ENCODE results near the gene OBSCN. TPM values are rescaled to one million over a fixed set of nuclear protein-coding genes. Genes with fewer than 3 reads are reported as not detected.

OBSCN gene
- total and polyA plus RNA-seq, 7 experiments from 2014 or later, result 1.3 to 132 (median 76.4) TPM

DNA sequence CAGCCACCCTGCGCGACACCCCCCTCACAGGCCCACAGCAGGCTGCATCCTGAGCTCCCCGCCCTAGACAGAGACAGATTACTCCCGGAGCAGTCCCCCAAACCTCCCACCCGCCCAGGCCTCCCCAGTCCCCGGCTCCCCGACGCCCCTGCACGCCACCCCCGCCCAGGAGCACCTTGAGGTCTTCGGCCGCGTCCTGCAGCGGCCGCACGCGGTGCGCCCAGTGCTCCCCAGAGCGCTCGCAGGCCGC, 198.1 kb downstream of the OBSCN start:
- Mint-ChIP-seq H3K27me3 (no peaks in the 10 kb centered on the region), H3K4me1 (peaks cover 46 to 77% (median 56%) of the 10 kb centered on the region in 7 donors), H3K27ac (peak overlapping the region; percentile 36 to 92 (median 80)), H3K9me3 (peaks cover 0 to 3% (median 0%) of the 10 kb centered on the region in 11 donors), H3K36me3 (peaks cover 0 to 18% (median 0%) of the 10 kb centered on the region in 5 donors), H3K4me3 (peak overlapping the region; percentile 80 to 99 (median 94))
- no peaks in the 10 kb centered on the region for H3K9me3 ChIP-seq (ENCODE audit: control insufficient read depth in 2 of 3, low read length in 3 of 3)
- H3K27me3 ChIP-seq (ENCODE audit: control insufficient read depth in 2 of 2, insufficient read depth in 2 of 2, low read length in 2 of 2), result no peaks in the 10 kb centered on the region
- ChIA-PET CTCF (no interaction called here), POLR2A (interaction anchor here (0.6 to 3.2 kb wide), 8 partner anchors 10 to 266 kb away, joined by 3 to 9 read pairs (median 3); partner anchors contain the start of gene GUK1)
- peak overlapping the region; percentile 86 for H3K27ac ChIP-seq (ENCODE audit: low read depth, low read length)
- peak overlapping the region; percentile 74 for H3K4me3 ChIP-seq (ENCODE audit: low read length)
- H3K4me1 ChIP-seq (ENCODE audit: control insufficient read depth in 2 of 2, insufficient read depth in 2 of 2, low read length in 2 of 2), result peaks cover 36 to 41% of the 10 kb centered on the region in 2 donors
- H3K36me3 ChIP-seq (ENCODE audit: control insufficient read depth in 2 of 3, insufficient read depth in 3 of 3, low read length in 3 of 3), result peaks cover 0 to 18% (median 0%) of the 10 kb centered on the region in 3 experiments
- intact Hi-C loops (cut with micrococcal nuclease), result loop anchor here (1.0 to 5.0 kb wide), 13 partner anchors 10 to 1101 kb away; partner anchors contain the start of genes RNF187 (in 2 of the 2), ARF1 (in 1 of the 2), GUK1 (in 1 of the 2) and NUP133 (in 1 of the 2)
- ATAC-seq (no peak), DNase-seq (no peak)

DNA sequence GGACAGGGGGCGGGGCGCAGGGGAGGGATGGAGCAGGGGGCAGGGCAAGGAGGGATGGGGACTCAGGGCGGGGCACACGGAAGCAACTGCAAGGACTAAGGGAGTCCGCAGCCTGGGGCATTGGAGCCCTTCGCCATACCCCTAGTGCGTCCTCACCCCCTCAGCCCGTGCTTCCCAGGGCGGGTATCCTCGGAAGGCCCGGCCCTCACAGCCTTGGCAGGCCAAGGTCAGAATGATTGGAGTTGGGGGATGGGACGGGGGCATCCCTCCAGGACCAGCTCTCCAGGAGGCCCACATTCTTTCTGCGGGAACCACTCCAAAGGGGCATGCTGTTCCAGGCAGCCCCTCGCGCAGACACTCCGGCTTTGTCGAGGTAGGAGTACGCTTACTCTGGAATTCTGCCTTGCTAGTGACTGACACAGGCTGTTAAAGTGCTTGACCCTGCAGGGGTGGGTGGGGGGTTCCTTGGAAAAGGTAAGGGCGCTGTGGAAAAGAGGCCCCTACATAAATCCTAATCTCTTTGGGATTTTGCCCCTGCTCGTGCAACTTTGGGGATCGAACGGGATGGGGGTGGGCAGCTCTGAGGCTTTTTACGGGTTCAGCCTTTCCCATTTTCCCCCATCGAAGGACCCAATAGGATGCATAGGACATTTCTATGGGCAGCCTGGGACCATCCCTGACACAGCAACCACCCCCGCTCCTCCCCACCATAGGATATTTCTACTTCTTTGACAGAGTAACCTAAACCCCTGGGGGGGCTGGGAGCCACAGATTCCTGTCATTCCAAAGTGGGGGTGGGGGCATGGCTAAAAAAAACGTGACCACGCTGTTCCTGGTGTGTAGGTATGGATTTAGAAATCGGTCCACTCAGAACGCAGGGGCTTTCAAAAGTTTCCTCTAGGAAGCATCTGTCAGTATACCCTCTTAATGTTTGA, 199.5 kb downstream of the OBSCN start:
- CTCF ChIA-PET, result interaction anchor here (0.7 kb wide), 1 partner anchor 246 kb away, joined by 4 read pairs; no protein-coding TSS in a partner anchor

DNA sequence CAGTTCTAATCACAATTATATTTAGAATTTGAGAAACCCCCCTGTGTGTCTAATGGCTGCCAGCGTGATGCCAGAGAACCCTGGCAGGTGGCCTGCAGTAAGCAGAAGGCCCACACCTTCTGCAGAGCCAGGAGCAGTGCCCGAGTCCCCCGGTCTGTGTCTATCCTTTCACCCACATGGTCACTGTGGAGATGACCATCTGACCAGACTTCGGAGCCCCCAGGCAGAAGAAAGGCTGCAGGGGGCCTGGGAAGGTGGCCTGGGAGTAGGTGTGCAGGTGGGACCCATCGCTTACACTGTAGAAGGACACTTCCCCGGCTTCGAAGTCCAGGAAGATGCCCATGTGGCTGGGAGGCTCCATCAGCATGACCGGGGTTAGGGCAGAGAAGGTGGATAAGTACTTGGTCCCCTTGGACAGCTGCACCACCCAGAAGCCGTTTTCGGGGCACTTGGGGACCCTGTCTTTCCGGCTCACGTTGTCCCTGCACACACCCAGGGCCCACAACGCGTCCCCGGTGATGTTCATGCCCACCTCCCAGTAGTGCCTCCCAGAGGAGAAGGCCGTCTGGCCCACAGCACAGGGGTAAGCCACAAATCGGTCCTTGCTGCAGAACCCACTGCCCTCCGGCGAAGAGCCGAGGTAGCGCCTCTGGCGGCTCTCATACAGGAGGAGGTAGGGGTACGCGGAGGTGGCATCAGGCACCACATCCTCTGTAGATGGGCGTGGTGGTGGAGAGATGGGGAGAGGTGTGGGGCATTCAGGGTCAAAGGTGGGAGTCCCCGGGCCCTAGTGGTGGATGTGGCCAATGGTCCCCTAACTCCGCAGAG, 200.4 kb downstream of the OBSCN start:
- Mint-ChIP-seq H3K4me1 (peaks cover 28 to 57% (median 38%) of the 10 kb centered on the region in 7 donors), H3K36me3 (peaks cover 0 to 17% (median 0%) of the 10 kb centered on the region in 5 donors), H3K4me3 (peak overlapping the region; percentile 51 to 99 (median 82)), H3K27ac (peak overlapping the region in 4 of 9 donors; percentile 8 to 64 (median 50)), H3K27me3 (no peaks in the 10 kb centered on the region), H3K9me3 (peaks cover 0 to 3% (median 0%) of the 10 kb centered on the region in 11 donors)
- Histone ChIP-seq H3K27me3 (ENCODE audit: control insufficient read depth in 2 of 2, insufficient read depth in 2 of 2, low read length in 2 of 2) (no peaks in the 10 kb centered on the region), H3K9me3 (ENCODE audit: control insufficient read depth in 2 of 3, low read length in 3 of 3) (no peaks in the 10 kb centered on the region), H3K4me3 (ENCODE audit: low read length) (no peak overlapping the region), H3K4me1 (ENCODE audit: control insufficient read depth in 2 of 2, insufficient read depth in 2 of 2, low read length in 2 of 2) (peaks cover 30 to 32% of the 10 kb centered on the region in 2 donors), H3K36me3 (ENCODE audit: control insufficient read depth in 2 of 3, insufficient read depth in 3 of 3, low read length in 3 of 3) (no peaks in the 10 kb centered on the region), H3K27ac (ENCODE audit: low read depth, low read length) (no peak overlapping the region)
- POLR2A ChIA-PET, result interaction anchor here (3.2 kb wide), 1 partner anchor 48 kb away, joined by 9 read pairs; a partner anchor contains a TSS
- intact Hi-C loops (cut with micrococcal nuclease), result loop anchor here (5.0 kb wide), 3 partner anchors 621 to 1099 kb away; partner anchors contain the start of gene NUP133 (in 1 of the 2)
- no peak for ATAC-seq
- no peak for DNase-seq
- CTCF ChIA-PET, result no interaction called here

More for the DNA sequence above, 199.5 kb downstream of the OBSCN start:
- peaks cover 34 to 65% (median 46%) of the 10 kb centered on the region in 7 donors for H3K4me1 Mint-ChIP-seq
- H3K27ac Mint-ChIP-seq, result peak overlapping the region; percentile 59 to 85 (median 72)
- POLR2A ChIA-PET, result interaction anchor here (0.6 to 3.2 kb wide), 6 partner anchors 8 to 194 kb away, joined by 3 to 9 read pairs (median 6); a partner anchor contains a TSS
- no peak for DNase-seq
- no peaks in the 10 kb centered on the region for H3K27me3 Mint-ChIP-seq
- intact Hi-C loops (cut with micrococcal nuclease), result loop anchor here (1.0 to 5.0 kb wide), 10 partner anchors 50 to 1100 kb away; partner anchors contain the start of genes RNF187 (in 2 of the 2), ARF1 (in 1 of the 2), IBA57 (in 1 of the 2) and NUP133 (in 1 of the 2)
- Histone ChIP-seq H3K27ac (ENCODE audit: low read depth, low read length) (peak overlapping the region; percentile 75), H3K36me3 (ENCODE audit: control insufficient read depth in 2 of 3, insufficient read depth in 3 of 3, low read length in 3 of 3) (peaks cover 0 to 4% (median 0%) of the 10 kb centered on the region in 3 experiments), H3K27me3 (ENCODE audit: control insufficient read depth in 2 of 2, insufficient read depth in 2 of 2, low read length in 2 of 2) (no peaks in the 10 kb centered on the region), H3K4me1 (ENCODE audit: control insufficient read depth in 2 of 2, insufficient read depth in 2 of 2, low read length in 2 of 2) (peaks cover 36 to 41% of the 10 kb centered on the region in 2 donors), H3K4me3 (ENCODE audit: low read length) (peak overlapping the region; percentile 71), H3K9me3 (ENCODE audit: control insufficient read depth in 2 of 3, low read length in 3 of 3) (no peaks in the 10 kb centered on the region)
- peak overlapping the region; percentile 76 to 99 (median 92) for H3K4me3 Mint-ChIP-seq
- peaks cover 0 to 18% (median 0%) of the 10 kb centered on the region in 5 donors for H3K36me3 Mint-ChIP-seq
- ATAC-seq, result no peak
- peaks cover 0 to 3% (median 0%) of the 10 kb centered on the region in 11 donors for H3K9me3 Mint-ChIP-seq

DNA sequence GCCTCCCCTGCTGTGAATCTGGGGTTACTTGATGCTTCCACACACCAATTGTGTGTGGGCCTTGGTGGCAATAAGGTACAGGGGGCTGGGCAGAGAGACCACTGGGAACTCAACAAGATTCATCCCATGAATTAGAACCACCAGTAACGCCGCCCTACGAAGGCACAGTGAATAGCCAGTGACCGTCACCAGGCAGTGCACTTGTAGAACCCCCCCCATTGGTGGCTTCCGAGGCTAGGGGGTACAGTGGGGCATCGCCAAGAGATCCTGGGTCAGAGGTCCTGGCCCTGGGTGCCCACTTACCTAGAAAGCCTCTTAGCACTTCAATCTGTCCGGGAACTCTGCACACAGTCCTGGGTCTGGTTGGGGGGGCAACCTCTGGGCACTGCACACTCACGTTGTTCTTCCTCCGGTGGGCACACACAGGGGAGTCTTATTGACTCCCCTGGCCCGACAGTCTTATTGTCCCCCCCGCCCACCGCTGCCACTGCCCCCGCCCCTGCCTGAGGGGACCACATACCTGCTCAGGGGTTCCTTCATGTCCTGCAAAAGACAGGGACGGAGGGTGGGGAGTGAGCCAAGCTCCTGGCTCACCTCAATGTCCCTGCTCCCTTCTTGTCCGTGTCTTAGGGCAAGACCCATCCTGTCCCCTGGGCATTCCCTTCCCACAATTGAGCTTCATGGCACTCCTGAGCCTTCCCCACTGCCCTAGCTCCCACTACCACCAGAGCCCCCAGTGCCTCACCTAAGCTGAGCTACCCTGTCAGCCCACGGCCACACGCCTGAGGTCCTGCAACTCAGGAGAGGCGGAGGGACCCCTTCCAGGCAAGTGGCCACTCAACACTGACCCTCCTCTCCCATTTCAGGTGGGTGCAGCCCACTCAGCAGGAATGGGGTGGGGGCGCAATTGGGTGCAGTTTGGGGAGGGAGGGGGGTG, 201.3 kb downstream of the OBSCN start:
- Histone ChIP-seq H3K4me3 (ENCODE audit: low read length) (no peak overlapping the region), H3K4me1 (ENCODE audit: control insufficient read depth in 2 of 2, insufficient read depth in 2 of 2, low read length in 2 of 2) (peaks cover 24 to 27% of the 10 kb centered on the region in 2 donors), H3K9me3 (ENCODE audit: control insufficient read depth in 2 of 3, low read length in 3 of 3) (no peaks in the 10 kb centered on the region), H3K27me3 (ENCODE audit: control insufficient read depth in 2 of 2, insufficient read depth in 2 of 2, low read length in 2 of 2) (no peaks in the 10 kb centered on the region), H3K27ac (ENCODE audit: low read depth, low read length) (no peak overlapping the region), H3K36me3 (ENCODE audit: control insufficient read depth in 2 of 3, insufficient read depth in 3 of 3, low read length in 3 of 3) (no peaks in the 10 kb centered on the region)
- intact Hi-C loops (cut with micrococcal nuclease), result loop anchor here (5.0 kb wide), 3 partner anchors 622 to 1098 kb away; partner anchors contain the start of gene NUP133 (in 1 of the 2)
- peak overlapping the region in 2 of 9 donors; percentile 34 to 49 for H3K27ac Mint-ChIP-seq
- H3K4me3 Mint-ChIP-seq, result peak overlapping the region in 3 of 10 donors; percentile 25 to 58 (median 58)
- H3K27me3 Mint-ChIP-seq, result no peaks in the 10 kb centered on the region
- no peak for DNase-seq
- peaks cover 0 to 13% (median 0%) of the 10 kb centered on the region in 5 donors for H3K36me3 Mint-ChIP-seq
- no peak for ATAC-seq
- CTCF ChIA-PET, result no interaction called here
- POLR2A ChIA-PET, result no interaction called here
- H3K9me3 Mint-ChIP-seq, result peaks cover 0 to 2% (median 0%) of the 10 kb centered on the region in 11 donors
- H3K4me1 Mint-ChIP-seq, result peaks cover 21 to 55% (median 30%) of the 10 kb centered on the region in 7 donors

DNA sequence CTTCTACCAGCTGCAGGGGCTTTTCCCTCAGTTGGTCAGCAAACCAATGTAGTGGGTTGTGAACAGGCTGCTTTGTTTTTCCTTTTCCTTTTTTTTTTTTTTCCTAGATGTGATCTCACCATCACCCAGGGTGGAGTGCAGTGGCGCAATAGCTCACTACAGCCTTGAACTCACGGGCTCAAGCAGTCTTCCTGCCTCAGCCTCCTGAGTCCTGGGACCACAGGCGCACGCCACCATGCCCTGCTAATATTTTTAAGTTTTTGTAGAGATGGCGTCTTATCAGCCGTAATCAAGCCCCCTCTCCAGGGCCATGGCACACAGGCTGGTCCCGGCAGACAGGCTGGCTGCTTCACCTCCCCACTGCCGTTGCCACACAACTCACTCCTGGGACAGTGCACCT, 202.2 kb downstream of the OBSCN start:
- peak overlapping the region in 1 of 10 donors; percentile 58 for H3K4me3 Mint-ChIP-seq
- no peak for DNase-seq
- CTCF ChIA-PET, result no interaction called here

More for the DNA sequence above, 202.2 kb downstream of the OBSCN start:
- ATAC-seq, result no peak
- Histone ChIP-seq H3K27ac (ENCODE audit: low read depth, low read length) (no peak overlapping the region), H3K27me3 (ENCODE audit: control insufficient read depth in 2 of 2, insufficient read depth in 2 of 2, low read length in 2 of 2) (no peaks in the 10 kb centered on the region), H3K9me3 (ENCODE audit: control insufficient read depth in 2 of 3, low read length in 3 of 3) (no peaks in the 10 kb centered on the region), H3K4me1 (ENCODE audit: control insufficient read depth in 2 of 2, insufficient read depth in 2 of 2, low read length in 2 of 2) (peaks cover 15 to 18% of the 10 kb centered on the region in 2 donors), H3K4me3 (ENCODE audit: low read length) (no peak overlapping the region), H3K36me3 (ENCODE audit: control insufficient read depth in 2 of 3, insufficient read depth in 3 of 3, low read length in 3 of 3) (no peaks in the 10 kb centered on the region)
- Mint-ChIP-seq H3K27me3 (no peaks in the 10 kb centered on the region), H3K4me1 (peaks cover 12 to 46% (median 21%) of the 10 kb centered on the region in 7 donors), H3K9me3 (peaks cover 0 to 2% (median 0%) of the 10 kb centered on the region in 11 donors), H3K27ac (peak overlapping the region in 3 of 9 donors; percentile 12 to 74 (median 46)), H3K36me3 (peaks cover 0 to 6% (median 0%) of the 10 kb centered on the region in 5 donors)
- intact Hi-C loops (cut with micrococcal nuclease), result no loop called here
- POLR2A ChIA-PET, result interaction anchor here (0.6 kb wide), 1 partner anchor 14 kb away, joined by 3 read pairs; no protein-coding TSS in a partner anchor

Measured in naive thymus-derived CD4-positive, alpha-beta T cell (primary cell).